GM18505 (cell line): Measurements from ENCODE around the gene TMEM182.

Experiments
- ATAC-seq: cut with Tn5 transposase; IDR thresholded peaks from one replicate; pipeline ENCODE4 v1.9.1; 2021; ENCODE audit not compliant: unreplicated experiment
- POLR2A ChIP-seq: IDR thresholded peaks from 4 replicates; pipeline ENCODE4 v1.6.1; 2011; ENCODE audit warnings: borderline replicate concordance; ENCODE audit not compliant: insufficient read depth, insufficient read length; ENCODE audit errors: extremely low read depth

TMEM182 gene

DNA sequence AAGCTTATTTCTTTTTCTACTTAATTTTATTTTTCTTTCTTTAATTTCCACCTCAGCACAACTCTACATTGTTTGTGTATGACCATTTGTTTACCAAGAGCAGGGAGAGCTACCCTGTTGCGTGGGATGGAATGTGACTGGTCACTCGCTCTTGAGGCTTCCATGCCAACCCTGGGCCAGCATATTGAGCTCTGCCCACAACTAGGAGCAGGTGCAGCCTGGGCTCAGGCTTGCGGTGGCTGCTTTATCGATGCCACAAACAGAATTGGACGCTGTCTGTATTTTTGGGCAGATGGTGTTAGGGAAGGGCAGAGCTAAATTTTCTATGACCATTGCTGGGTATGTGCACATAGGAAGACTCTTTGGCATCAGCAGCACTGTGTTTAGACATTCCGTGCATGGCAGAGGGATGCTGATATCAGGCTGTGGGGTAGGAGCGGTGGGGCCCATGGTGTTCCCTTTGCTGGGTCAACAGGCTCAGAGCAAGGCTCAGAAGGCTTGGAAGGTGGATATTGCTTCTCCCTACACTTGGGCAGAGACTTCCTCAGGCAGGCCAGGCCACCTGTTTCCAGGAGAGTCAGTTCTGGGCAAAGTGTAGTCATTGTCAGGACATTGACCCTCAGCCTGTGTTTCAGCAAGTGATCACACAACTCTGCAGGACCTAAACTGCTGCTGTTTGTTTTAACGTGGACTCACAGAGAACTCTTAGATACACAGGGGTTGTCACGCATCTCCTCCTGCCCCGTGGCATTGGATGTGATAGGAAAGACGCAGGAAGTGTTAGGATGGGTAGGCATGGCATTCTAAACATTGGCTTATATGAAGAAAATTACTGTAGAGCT, 40.2 kb downstream of the TMEM182 start:
- ATAC-seq: no peak
- TF ChIP-seq POLR2A: no peak

DNA sequence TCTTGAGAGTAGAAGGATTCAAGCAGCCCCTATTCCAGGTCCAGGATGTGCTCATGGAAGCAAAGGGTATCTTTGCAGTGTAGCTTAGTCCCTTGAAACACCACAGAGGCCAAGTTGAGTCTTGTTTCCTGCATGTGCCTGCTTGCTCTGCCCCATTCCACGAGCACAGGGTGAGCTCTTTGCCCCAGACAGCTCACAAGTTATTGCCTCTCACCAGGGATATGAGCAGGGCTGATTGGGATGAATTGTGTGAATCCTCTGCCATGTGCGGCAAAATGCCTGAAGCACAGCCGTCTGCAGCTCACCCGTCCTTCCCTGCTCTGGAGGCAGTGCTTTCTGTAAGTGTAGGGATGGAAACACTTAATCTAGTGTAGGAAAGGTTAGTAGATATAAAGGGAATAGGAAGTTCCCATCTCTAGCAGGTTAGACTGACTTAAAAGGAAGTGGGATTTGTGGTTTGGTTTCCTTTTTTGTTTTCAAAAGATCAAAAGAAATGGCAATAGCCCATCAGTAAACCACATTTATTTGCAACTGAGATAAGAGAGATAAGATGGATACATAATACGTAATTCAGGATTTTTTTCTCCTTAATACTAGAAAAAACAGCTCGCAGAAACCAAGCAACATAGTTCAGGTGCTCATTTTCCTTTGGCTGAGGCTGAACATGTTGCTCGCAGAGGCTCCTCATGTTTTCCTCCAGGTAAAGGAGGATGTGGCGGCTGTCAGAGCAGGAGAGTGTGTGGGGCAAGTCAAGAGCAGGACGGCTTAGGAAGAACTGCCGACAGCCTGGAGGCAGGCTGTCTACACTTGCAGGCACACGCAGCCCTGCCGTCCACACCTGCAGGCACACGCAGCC, 41.4 kb downstream of the TMEM182 start:
- no peak for ATAC-seq

DNA sequence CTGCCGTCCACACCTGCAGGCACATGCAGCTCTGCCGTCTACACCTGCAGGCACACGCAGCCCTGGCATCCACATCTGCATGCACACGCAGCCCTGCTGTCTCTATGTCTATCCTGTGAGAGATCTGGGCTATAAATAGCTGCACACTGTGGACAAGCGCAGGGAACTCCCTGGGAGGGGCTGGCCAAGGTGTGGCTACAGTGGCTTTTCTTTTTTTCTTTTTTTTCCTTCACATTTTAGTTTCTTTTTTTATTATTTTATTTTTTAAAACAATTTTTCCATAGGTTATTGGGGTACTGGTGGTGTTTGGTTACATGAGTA, 42.0 kb downstream of the TMEM182 start:
- TF ChIP-seq POLR2A: no peak
- no peak for ATAC-seq

More for the DNA sequence above, 41.4 kb downstream of the TMEM182 start:
- TF ChIP-seq POLR2A: no peak

DNA sequence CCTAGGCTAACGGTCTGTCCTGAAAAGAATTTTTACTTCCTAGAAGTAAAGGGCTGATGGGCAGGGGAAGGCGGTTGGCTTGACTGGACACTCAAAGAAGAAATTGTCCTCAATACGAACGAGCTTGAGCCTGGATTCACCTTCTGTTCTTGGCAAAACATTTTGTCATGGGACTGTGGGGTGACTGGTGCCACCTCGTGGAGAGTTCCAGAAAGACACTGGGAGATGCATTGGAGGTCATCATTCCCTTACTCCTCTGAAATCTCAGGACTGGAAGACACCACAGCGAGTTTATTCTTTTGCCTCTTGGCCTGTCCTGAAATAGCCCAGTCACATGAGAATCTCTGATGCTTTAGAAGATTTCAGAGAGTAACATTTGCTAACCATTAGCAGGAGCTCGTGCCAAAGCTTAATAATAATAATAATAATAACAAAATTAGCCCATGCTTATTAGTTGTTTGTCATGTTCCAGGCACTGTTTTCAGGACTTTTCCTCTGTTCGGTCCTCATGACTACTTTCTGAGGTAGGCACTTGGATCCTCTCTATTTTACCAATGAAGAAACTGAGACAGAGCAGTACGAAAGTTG, 44.5 kb downstream of the TMEM182 start:
- ATAC-seq: peak; percentile 64
- TF ChIP-seq POLR2A: no peak

DNA sequence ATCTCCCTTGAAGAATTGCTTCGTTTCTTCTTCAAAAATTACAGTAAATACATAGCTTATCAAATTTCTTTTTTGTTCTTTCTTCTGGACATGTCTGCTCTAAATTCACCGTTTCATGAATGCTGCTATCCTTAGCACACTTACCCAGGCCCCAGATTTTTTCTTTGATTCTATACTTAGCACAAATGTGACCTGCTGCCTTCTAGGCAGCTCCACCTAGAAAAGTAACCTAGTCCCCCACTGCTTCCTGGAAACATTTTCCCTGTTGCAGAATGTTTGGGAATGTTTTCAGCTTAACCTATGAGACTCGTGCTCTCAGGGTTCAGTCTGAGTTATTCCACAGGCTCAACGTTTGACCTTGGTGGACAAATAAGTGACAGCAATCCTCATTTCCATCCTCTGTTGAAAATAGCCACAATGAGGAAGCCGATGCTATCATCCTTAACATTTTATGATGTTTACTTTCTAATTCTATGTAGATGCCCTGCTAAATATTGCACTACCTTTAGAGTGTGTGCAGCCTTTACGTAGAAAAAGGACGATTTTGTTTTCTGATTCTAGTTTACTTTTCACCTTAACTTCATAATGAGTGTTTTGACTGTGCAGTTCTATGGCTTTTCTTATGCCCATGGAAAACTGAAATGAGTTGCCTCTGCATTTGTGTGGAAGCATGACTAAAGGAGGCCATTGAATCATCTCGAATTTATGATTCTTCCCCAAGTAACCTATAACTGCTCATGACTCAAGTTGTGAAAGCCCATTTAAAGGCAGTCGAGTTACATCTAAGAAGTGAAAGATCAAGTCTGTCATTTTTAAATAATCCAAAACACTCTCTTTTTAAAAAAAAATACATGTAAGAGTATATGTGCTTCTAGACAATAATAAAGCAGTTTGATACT, 47.7 kb downstream of the TMEM182 start:
- TF ChIP-seq POLR2A: no peak
- ATAC-seq: no peak

DNA sequence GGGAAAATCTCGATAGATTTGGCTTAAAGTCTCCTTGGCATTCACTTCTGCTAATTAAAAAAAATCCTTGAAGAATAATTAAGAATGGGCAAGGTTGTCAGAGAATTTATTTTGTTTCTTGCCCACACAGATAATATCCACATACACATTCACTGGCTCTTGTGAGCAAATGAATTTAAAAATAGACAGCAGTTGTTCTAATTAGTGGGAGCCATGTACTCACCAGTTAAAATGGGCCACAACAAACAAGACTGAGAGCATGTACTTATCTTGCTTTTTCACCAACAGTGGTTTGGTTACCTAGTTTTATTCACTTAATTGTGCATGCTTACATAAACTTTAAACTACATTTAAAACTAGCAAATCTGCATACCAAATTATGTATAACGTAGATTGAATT, 53.5 kb downstream of the TMEM182 start:
- ATAC-seq: no peak
- no peak for TF ChIP-seq POLR2A

DNA sequence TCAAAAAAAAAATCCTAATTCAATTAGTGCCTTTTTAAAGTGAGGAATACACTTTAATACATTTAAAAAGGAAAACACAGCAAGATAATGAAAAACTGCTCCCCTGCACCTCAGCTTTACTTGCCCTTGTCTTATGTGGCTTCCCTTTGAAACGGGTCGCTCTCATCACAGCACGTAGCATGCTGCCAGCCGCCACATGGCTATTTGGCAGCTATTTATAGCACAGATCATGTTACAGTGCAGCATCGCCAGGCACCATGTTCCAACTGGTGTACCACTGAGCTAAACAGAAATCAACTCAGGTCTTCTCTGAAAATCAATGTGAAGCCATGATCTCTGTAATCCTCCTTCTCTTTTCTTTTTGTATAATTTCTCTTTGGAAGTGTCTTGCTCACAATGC, 65.1 kb downstream of the TMEM182 start:
- no peak for ATAC-seq
- TF ChIP-seq POLR2A: no peak

DNA sequence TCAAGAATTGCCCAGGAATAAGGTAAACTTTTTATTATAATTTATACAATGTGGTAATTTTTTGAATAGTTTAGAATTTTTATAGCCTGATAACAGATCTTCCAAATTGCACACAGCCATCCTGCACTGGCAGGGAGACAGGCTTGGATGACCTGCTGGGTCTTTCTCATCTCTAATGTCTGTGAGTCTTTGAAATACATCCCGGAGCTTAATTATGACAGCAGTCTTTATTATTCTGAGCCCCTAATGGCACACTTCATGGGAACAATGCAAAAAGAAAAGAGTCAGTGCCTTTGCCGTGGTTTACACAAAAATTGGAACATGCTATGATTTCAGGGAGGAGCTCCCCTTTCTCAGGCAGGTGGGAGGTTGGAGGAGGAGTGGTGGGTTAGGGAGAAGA, 71.0 kb downstream of the TMEM182 start:
- TF ChIP-seq POLR2A: no peak
- no peak for ATAC-seq

DNA sequence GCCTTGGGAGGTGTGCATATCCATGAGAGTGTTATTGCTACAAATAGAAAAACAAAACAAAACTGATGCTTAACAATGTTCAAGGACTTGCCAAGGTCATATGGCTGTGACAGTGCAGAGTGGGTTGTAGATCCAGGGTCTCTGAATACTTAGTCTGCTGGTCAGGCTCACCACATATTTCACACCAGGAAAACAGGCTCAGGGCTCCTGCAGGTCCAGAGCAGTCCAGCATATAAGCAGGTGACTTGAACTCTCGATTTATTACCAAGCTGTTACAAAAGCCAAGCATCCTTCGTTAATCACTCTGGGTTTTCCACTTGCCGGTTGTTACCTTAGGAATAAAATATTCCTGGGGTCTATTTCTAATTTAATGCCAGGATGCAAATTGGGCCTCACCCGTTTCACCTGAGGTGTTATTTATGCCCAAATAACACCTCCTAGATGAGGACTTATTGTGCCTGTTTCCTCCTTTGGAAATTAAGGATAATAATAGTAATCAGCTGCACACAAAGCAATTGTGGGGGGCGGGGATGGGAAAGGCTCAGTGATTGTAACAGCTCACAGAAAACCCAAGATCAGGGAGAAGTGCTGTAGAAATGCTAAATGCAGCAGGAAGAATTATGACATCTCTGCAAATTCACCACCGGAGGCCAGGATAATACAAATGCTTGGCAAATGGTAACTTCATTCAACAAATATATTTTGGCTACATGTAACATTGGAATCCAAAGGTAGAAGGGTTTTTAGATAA, 72.9 kb downstream of the TMEM182 start:
- no peak for ATAC-seq
- TF ChIP-seq POLR2A: no peak

DNA sequence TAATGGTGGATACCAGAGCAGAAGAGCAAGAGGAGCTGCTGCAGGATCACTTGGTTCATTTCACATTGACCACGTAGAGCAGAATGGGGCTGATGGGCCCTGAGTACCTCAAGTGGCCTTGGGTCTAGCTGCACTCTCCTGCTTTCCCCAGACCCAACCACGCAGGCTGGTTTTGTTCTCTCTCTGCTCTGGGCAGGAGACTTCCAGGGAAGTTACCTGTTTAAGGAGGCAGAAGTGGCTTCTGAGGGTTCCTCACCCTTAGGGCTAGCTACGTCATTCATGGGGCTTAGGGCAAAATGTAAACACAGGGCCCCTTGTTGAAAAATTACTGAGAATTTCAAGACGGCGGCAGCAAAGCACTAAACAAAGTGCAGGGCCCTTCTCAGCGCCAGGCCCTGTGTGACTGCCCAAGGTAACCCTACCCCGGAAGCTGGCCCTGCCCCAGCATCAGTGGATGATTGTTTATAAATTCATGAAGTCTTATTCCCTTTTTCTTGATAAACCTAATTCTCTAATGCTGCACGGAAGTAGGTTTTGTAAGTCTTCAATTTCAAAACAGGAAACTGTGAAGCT, 75.9 kb downstream of the TMEM182 start:
- TF ChIP-seq POLR2A: no peak
- ATAC-seq: no peak

DNA sequence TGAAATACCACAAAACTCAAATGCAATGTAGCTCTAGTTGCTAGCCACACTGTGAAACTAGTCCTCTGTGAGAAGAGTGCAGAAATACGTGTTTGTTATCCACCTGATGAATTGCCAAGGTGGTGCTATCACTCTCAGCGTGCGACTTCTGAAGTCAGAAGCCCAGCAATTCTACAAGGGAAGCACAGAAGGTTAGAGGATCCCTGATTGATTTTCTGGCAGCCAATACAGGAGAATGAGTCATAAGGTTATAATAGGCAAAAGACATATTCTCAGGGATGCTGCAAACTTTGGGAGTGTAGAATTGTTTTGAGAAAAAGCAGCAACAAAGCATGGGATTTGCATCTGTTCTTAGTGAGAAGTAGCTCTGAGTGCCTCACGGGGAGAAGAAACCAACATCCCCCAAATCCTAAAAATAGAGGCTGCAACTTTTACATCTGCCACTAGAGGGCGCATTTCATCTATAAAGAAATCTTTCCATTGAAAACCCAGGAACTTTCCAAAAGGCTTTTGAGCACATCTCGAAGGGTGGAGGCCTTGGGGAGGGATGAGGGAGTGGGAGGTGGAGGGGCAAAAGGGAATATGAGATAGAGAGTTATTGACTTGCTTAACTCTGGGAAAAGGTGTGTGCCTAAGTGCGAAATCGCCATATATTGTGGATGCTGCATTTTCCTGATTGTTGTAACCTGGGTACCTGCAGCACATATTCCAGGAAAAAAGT, 78.0 kb downstream of the TMEM182 start:
- ATAC-seq: no peak
- no peak for TF ChIP-seq POLR2A
